SH-SY5Y (cell line): ENCODE measurements around the gene FHAD1.

Experiments used
- GATA2 ChIP-seq: IDR thresholded peaks from 2 replicates; pipeline ENCODE4 v1.6.1; 2011; ENCODE audit warnings: mild to moderate bottlenecking, low read depth, low read length
- GATA3 ChIP-seq: IDR thresholded peaks from 2 replicates; pipeline ENCODE4 v1.6.1; 2011; ENCODE audit warnings: low read depth, mild to moderate bottlenecking, low read length, moderate library complexity

GRCh38 chr1:15324869-15325335 lies 77.9 kb downstream of the FHAD1 start:
- TF ChIP-seq GATA2 (no peak), GATA3 (no peak)
